ENCODE data around the gene KDM4D. TPM values are rescaled to one million over a fixed set of nuclear protein-coding genes. Genes with fewer than 3 reads are reported as not detected.

KDM4D gene
- total RNA-seq, 2 donors from 2014 or later: 1.7 to 3.1 TPM

- 80 to 95% methylated on average over 7 to 9 of the region's 9 CpGs for WGBS, 2 experiments (ENCODE audit: insufficient coverage in 1 of 2, insufficient read length in 1 of 2)
- Histone ChIP-seq H3K9ac (ENCODE audit: extremely low read depth, low read length, poor library complexity, severe bottlenecking) (no peak overlapping the region), H3K4me1 (ENCODE audit: control insufficient read depth, insufficient read depth, low read length) (no peaks in the 10 kb centered on the region), H3K9me3 (ENCODE audit: control insufficient read depth, low read length) (no peaks in the 10 kb centered on the region), H3K36me3 (ENCODE audit: control insufficient read depth, insufficient read depth, low read length) (no peaks in the 10 kb centered on the region), H3K27ac (ENCODE audit: low read depth, low read length) (no peak overlapping the region), H3K4me3 (ENCODE audit: low read length) (no peak overlapping the region), H3K27me3 (ENCODE audit: control insufficient read depth, insufficient read depth, low read length, poor library complexity, severe bottlenecking) (no peaks in the 10 kb centered on the region)
- no peak for DNase-seq
- no peaks in the 10 kb centered on the region for H3K36me3 Mint-ChIP-seq (ENCODE audit: low read depth)
- H3K9me3 Mint-ChIP-seq: no peaks in the 10 kb centered on the region
- TF ChIP-seq CTCF (conservative IDR thresholded peaks at IDR 0.05): no peak
- H3K4me3 Mint-ChIP-seq: no peak overlapping the region
- H3K4me1 Mint-ChIP-seq: peaks cover 24% of the 10 kb centered on the region
- no peaks in the 10 kb centered on the region for H3K27me3 Mint-ChIP-seq (ENCODE audit: insufficient read depth)
- H3K27ac Mint-ChIP-seq: no peak overlapping the region
Observed at GRCh38 chr11:94938095-94939055, 35.1 kb upstream of the KDM4D start.

GRCh38 chr11:94939346-94939745 is 34.2 kb upstream of the KDM4D start:
- no peaks in the 10 kb centered on the region for H3K4me1 ChIP-seq (ENCODE audit: control insufficient read depth, insufficient read depth, low read length)
- Mint-ChIP-seq H3K4me1 (peaks cover 15% of the 10 kb centered on the region), H3K27me3 (ENCODE audit: insufficient read depth) (no peaks in the 10 kb centered on the region), H3K36me3 (ENCODE audit: low read depth) (no peaks in the 10 kb centered on the region), H3K4me3 (no peak overlapping the region), H3K9me3 (no peaks in the 10 kb centered on the region), H3K27ac (no peak overlapping the region)
- H3K4me3 ChIP-seq (ENCODE audit: low read length): no peak overlapping the region
- H3K9ac ChIP-seq (ENCODE audit: extremely low read depth, low read length, poor library complexity, severe bottlenecking): no peak overlapping the region
- H3K36me3 ChIP-seq (ENCODE audit: control insufficient read depth, insufficient read depth, low read length): no peaks in the 10 kb centered on the region
- 92 to 93% methylated on average over 2 of the region's 2 CpGs for WGBS, 2 experiments (ENCODE audit: insufficient coverage in 1 of 2, insufficient read length in 1 of 2)
- H3K9me3 ChIP-seq (ENCODE audit: control insufficient read depth, low read length): no peaks in the 10 kb centered on the region
- no peaks in the 10 kb centered on the region for H3K27me3 ChIP-seq (ENCODE audit: control insufficient read depth, insufficient read depth, low read length, poor library complexity, severe bottlenecking)
- no peak overlapping the region for H3K27ac ChIP-seq (ENCODE audit: low read depth, low read length)
- TF ChIP-seq CTCF (conservative IDR thresholded peaks at IDR 0.05): no peak
- no peak for DNase-seq

- Histone ChIP-seq H3K36me3 (ENCODE audit: control insufficient read depth, insufficient read depth, low read length) (no peaks in the 10 kb centered on the region), H3K4me1 (ENCODE audit: control insufficient read depth, insufficient read depth, low read length) (no peaks in the 10 kb centered on the region), H3K27me3 (ENCODE audit: control insufficient read depth, insufficient read depth, low read length, poor library complexity, severe bottlenecking) (no peaks in the 10 kb centered on the region), H3K4me3 (ENCODE audit: low read length) (no peak overlapping the region), H3K9me3 (ENCODE audit: control insufficient read depth, low read length) (no peaks in the 10 kb centered on the region), H3K9ac (ENCODE audit: extremely low read depth, low read length, poor library complexity, severe bottlenecking) (no peak overlapping the region), H3K27ac (ENCODE audit: low read depth, low read length) (no peak overlapping the region)
- no peaks in the 10 kb centered on the region for H3K9me3 Mint-ChIP-seq
- no peak overlapping the region for H3K4me3 Mint-ChIP-seq
- H3K4me1 Mint-ChIP-seq: peaks cover 8% of the 10 kb centered on the region
- 73 to 79% methylated on average over 3 to 4 of the region's 4 CpGs for WGBS, 2 experiments (ENCODE audit: insufficient coverage in 1 of 2, insufficient read length in 1 of 2)
- H3K27me3 Mint-ChIP-seq (ENCODE audit: insufficient read depth): no peaks in the 10 kb centered on the region
- no peak for TF ChIP-seq CTCF (conservative IDR thresholded peaks at IDR 0.05)
- no peaks in the 10 kb centered on the region for H3K36me3 Mint-ChIP-seq (ENCODE audit: low read depth)
- no peak overlapping the region for H3K27ac Mint-ChIP-seq
- DNase-seq: no peak
Observed at GRCh38 chr11:94941131-94941530, 32.4 kb upstream of the KDM4D start.

Measured in endodermal cell (in vitro differentiated cells).